GM19452 (cell line): Measurements from ENCODE around the gene GINS3.

Source experiments
- ATAC-seq: cut with Tn5 transposase; IDR thresholded peaks from one replicate; pipeline ENCODE4 v1.9.1; 2021; ENCODE audit not compliant: unreplicated experiment

GINS3 gene

GRCh38 chr16:58392215-58393137, at the start of gene GINS3:
TSS of gene GINS3 (plus strand) at chr16:58392471. CDS start at chr16:58392602, 131 bp downstream.
- peak; percentile 91 for ATAC-seq

GRCh38 chr16:58343562-58343961, 48.7 kb upstream of the GINS3 start:
- no peak for ATAC-seq

GRCh38 chr16:58345574-58346354, 46.5 kb upstream of the GINS3 start:
- ATAC-seq, result no peak

GRCh38 chr16:58346831-58347371, 45.4 kb upstream of the GINS3 start:
- no peak for ATAC-seq

GRCh38 chr16:58348986-58349385, 43.3 kb upstream of the GINS3 start:
- ATAC-seq, result no peak

- no peak for ATAC-seq
Measured at GRCh38 chr16:58352690-58353089, 39.6 kb upstream of the GINS3 start.

GRCh38 chr16:58360041-58360634, 32.1 kb upstream of the GINS3 start:
- no peak for ATAC-seq

GRCh38 chr16:58361726-58362125, 30.5 kb upstream of the GINS3 start:
- ATAC-seq, result no peak

GRCh38 chr16:58363746-58364393, 28.4 kb upstream of the GINS3 start:
- ATAC-seq, result no peak

- ATAC-seq, result no peak
Measured at GRCh38 chr16:58365623-58366022, 26.6 kb upstream of the GINS3 start.

GRCh38 chr16:58366247-58367031, 25.8 kb upstream of the GINS3 start:
- no peak for ATAC-seq

- no peak for ATAC-seq
Measured at GRCh38 chr16:58367252-58367651, 25.0 kb upstream of the GINS3 start.

GRCh38 chr16:58371841-58372240, 20.4 kb upstream of the GINS3 start:
- no peak for ATAC-seq

- no peak for ATAC-seq
Measured at GRCh38 chr16:58375386-58375785, 16.9 kb upstream of the GINS3 start.

- ATAC-seq, result no peak
Measured at GRCh38 chr16:58377932-58378331, 14.3 kb upstream of the GINS3 start.

GRCh38 chr16:58378401-58378800, 13.9 kb upstream of the GINS3 start:
- ATAC-seq, result no peak

GRCh38 chr16:58379736-58380135, 12.5 kb upstream of the GINS3 start:
- ATAC-seq, result no peak

GRCh38 chr16:58381661-58382060, 10.6 kb upstream of the GINS3 start:
- no peak for ATAC-seq

- ATAC-seq, result no peak
Measured at GRCh38 chr16:58384437-58385055, 7.7 kb upstream of the GINS3 start.
